ENCODE measurements around the gene ZNF605.

- TF ChIP-seq EZH2 (IDR thresholded peaks at IDR 0.05; ENCODE audit: borderline replicate concordance, insufficient read depth, low read length, poor library complexity, severe bottlenecking) (no peak), CTCF (IDR thresholded peaks at IDR 0.05; ENCODE audit: poor library complexity, severe bottlenecking) (no peak), POLR2AphosphoS5 (IDR thresholded peaks at IDR 0.05) (no peak), SMC3 (conservative IDR thresholded peaks at IDR 0.05; ENCODE audit: poor library complexity) (no peak), RAD21 (conservative IDR thresholded peaks at IDR 0.05) (no peak), MXI1 (conservative IDR thresholded peaks at IDR 0.05; ENCODE audit: poor library complexity, severe bottlenecking) (no peak)
Measured at GRCh38 chr12:132874175-132874574, 81.9 kb downstream of the ZNF605 start.
